Measurements from ENCODE around the gene CLSTN1.

Gene CLSTN1

GRCh38 chr1:9842073-9842711, 18.4 kb upstream of the CLSTN1 start:
- no peaks in the 10 kb centered on the region for H3K9me3 ChIP-seq
- no peak overlapping the region for H3K27ac ChIP-seq
- H3K4me3 ChIP-seq (ENCODE audit: low read depth in 1 of 2, low read length in 1 of 2), result no peak overlapping the region
- peaks cover 0 to 3% of the 10 kb centered on the region in 2 experiments for H3K4me1 ChIP-seq (ENCODE audit: control insufficient read depth in 1 of 2, insufficient read depth in 1 of 2, low read depth in 1 of 2, low read length in 1 of 2)
- no peaks in the 10 kb centered on the region for H3K36me3 ChIP-seq
- H3K27me3 ChIP-seq, result no peaks in the 10 kb centered on the region
- no peak for TF ChIP-seq CTCF (IDR thresholded peaks at IDR 0.05)

- no peaks in the 10 kb centered on the region for H3K36me3 ChIP-seq
- H3K4me1 ChIP-seq (ENCODE audit: control insufficient read depth in 1 of 2, insufficient read depth in 1 of 2, low read depth in 1 of 2, low read length in 1 of 2), result peaks cover 0 to 3% of the 10 kb centered on the region in 2 experiments
- TF ChIP-seq CTCF (IDR thresholded peaks at IDR 0.05), result no peak
- H3K9me3 ChIP-seq, result no peaks in the 10 kb centered on the region
- H3K4me3 ChIP-seq (ENCODE audit: low read depth in 1 of 2, low read length in 1 of 2), result no peak overlapping the region
- no peak overlapping the region for H3K27ac ChIP-seq
- no peaks in the 10 kb centered on the region for H3K27me3 ChIP-seq
These were observed 17.7 kb upstream of the CLSTN1 start for GRCh38 chr1:9841460-9841859.

GRCh38 chr1:9840176-9840575, 16.4 kb upstream of the CLSTN1 start:
- Histone ChIP-seq H3K4me3 (ENCODE audit: low read depth in 1 of 2, low read length in 1 of 2) (no peak overlapping the region), H3K36me3 (no peaks in the 10 kb centered on the region), H3K9me3 (no peaks in the 10 kb centered on the region), H3K4me1 (ENCODE audit: control insufficient read depth in 1 of 2, insufficient read depth in 1 of 2, low read depth in 1 of 2, low read length in 1 of 2) (peaks cover 0 to 3% of the 10 kb centered on the region in 2 experiments), H3K27ac (no peak overlapping the region), H3K27me3 (no peaks in the 10 kb centered on the region)
- no peak for TF ChIP-seq CTCF (IDR thresholded peaks at IDR 0.05)

- Histone ChIP-seq H3K36me3 (no peaks in the 10 kb centered on the region), H3K27ac (no peak overlapping the region), H3K4me3 (ENCODE audit: low read depth in 1 of 2, low read length in 1 of 2) (no peak overlapping the region), H3K4me1 (ENCODE audit: control insufficient read depth in 1 of 2, insufficient read depth in 1 of 2, low read depth in 1 of 2, low read length in 1 of 2) (peaks cover 0 to 3% of the 10 kb centered on the region in 2 experiments), H3K27me3 (no peaks in the 10 kb centered on the region), H3K9me3 (no peaks in the 10 kb centered on the region)
- no peak for TF ChIP-seq CTCF (IDR thresholded peaks at IDR 0.05)
These were observed 15.2 kb upstream of the CLSTN1 start for GRCh38 chr1:9838946-9839345.

DNA sequence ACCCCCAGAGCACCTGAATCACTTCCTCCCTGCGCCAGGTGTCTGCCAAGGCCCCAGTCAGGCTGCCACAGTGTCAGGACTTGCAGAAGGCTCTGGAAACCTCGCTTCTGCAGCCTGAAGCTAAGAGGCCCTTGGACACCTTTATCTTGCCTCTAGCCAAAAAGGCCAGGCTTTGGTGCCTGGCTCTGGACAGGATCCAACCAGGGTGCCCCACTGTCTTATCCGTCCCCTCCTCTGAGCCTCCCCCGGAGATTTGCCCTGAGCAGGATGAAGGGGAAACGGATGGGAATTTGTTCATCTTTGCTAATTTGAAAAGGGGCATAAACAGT, 12.8 kb upstream of the CLSTN1 start:
- H3K9me3 ChIP-seq, result no peaks in the 10 kb centered on the region
- no peaks in the 10 kb centered on the region for H3K36me3 ChIP-seq
- peaks cover 0 to 3% of the 10 kb centered on the region in 2 experiments for H3K4me1 ChIP-seq (ENCODE audit: control insufficient read depth in 1 of 2, insufficient read depth in 1 of 2, low read depth in 1 of 2, low read length in 1 of 2)
- no peak overlapping the region for H3K4me3 ChIP-seq (ENCODE audit: low read depth in 1 of 2, low read length in 1 of 2)
- no peaks in the 10 kb centered on the region for H3K27me3 ChIP-seq
- H3K27ac ChIP-seq, result no peak overlapping the region
- no peak for TF ChIP-seq CTCF (IDR thresholded peaks at IDR 0.05)
